ENCODE results near the gene FUT3. TPM values are rescaled to one million over a fixed set of nuclear protein-coding genes. Genes with fewer than 3 reads are reported as not detected.

FUT3 gene
- total RNA-seq, 4 donors from 2014 or later, result not detected

DNA sequence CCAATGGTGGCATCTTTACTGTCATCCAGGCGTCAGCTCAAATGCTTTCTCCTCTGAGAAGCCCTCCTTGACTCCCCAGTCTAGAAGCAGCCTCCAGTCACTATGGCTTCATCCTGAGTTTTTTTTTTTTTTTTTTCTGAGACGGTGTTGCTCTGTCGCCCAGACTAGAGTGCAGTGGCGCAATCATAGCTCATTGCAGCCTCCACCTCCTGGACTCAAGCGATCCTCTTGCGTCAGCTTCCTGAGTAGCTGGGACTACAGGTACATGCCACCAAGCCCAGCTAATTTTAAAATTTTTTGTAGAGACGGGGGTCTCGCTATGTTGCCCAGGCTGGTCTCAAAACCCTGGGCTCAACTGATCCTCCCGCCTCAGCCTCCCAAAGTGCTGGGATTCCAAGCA lies 42.2 kb downstream of the FUT3 start:
- TF ChIP-seq, protein P1, sequence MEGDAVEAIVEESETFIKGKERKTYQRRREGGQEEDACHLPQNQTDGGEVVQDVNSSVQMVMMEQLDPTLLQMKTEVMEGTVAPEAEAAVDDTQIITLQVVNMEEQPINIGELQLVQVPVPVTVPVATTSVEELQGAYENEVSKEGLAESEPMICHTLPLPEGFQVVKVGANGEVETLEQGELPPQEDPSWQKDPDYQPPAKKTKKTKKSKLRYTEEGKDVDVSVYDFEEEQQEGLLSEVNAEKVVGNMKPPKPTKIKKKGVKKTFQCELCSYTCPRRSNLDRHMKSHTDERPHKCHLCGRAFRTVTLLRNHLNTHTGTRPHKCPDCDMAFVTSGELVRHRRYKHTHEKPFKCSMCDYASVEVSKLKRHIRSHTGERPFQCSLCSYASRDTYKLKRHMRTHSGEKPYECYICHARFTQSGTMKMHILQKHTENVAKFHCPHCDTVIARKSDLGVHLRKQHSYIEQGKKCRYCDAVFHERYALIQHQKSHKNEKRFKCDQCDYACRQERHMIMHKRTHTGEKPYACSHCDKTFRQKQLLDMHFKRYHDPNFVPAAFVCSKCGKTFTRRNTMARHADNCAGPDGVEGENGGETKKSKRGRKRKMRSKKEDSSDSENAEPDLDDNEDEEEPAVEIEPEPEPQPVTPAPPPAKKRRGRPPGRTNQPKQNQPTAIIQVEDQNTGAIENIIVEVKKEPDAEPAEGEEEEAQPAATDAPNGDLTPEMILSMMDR (IDR thresholded peaks at IDR 0.05), result no peak
- DNase-seq (ENCODE audit: low spot score) (no peak), ATAC-seq (ENCODE audit: low FRiP score) (no peak)

DNA sequence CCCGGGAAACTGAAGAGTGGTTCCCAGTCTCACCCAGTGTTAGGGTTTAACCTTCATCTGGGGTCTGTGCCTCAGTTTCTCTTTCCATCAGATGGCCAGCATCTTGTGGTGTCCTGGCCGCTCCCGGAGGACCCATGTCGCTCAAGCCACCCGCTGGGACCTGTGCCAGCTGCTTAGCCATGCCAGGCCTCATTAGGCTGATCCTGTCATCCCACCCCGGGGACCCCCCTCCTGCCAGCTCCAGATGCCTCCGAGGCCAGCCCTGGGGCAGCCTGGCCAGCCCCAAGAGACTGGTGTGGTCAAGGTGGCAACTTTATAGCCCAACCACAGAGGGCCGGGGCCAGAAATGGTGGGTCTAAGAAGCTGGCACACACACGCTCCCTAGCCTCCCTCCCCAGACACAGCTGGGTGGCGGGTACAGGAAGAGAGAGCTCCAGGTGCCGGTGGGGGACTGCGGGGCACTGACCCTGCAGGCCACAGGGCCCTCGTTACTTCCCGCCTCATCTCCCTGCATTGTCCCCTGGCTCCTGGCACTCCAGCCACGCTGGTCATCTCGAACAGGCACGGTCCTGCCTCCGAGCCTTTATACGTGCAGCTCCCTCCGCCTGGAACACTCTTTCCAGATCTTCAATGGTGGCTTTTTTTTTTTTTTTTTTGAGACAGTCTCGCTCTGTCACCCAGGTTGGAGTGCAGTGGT lies 43.0 kb downstream of the FUT3 start:
- no peak for ATAC-seq (ENCODE audit: low FRiP score)
- TF ChIP-seq, protein P1 (IDR thresholded peaks at IDR 0.05), result no peak
- DNase-seq (ENCODE audit: low spot score), result no peak

DNA sequence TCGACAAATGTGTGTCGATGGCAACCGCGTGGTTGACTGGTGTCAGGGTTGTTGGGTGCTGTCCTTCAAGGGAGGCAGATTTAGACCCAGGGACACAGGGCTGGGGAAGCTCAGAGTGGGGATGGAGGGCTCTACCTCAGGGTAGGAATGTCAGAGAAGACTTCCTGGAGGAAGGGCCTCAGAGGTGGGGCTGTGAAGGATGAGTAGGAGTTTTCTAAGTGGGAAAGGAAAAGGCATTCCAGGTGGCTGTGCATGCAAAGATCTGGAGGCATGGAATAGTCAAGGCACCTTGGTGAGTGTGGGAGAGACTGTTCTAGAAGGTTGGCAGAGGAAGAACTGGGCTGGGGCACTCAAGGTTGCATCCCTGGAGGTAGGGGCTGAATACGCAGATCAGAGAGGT lies 44.3 kb downstream of the FUT3 start:
- ATAC-seq (ENCODE audit: low FRiP score) (no peak), DNase-seq (ENCODE audit: low spot score) (no peak)
- TF ChIP-seq, protein P1 (IDR thresholded peaks at IDR 0.05), result no peak

DNA sequence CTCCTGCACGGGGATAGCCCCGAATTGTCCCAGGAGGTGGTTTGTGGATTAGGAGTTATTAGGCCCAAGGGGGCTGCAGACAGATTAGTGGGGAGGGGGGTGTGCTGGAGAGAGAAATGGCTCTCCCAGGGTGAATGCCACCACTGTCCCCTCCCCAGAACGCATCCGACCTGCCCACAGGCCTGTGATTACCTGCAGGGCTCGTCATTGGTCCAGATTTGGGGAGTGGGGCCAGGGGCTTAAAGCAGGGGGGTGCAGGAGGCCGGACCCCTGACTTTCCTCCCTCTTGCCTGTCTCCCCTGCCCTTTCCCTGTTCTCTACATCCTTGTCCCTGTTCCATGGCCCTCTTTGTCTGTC lies 45.1 kb downstream of the FUT3 start:
- no peak for ATAC-seq (ENCODE audit: low FRiP score)
- DNase-seq (ENCODE audit: low spot score), result no peak

DNA sequence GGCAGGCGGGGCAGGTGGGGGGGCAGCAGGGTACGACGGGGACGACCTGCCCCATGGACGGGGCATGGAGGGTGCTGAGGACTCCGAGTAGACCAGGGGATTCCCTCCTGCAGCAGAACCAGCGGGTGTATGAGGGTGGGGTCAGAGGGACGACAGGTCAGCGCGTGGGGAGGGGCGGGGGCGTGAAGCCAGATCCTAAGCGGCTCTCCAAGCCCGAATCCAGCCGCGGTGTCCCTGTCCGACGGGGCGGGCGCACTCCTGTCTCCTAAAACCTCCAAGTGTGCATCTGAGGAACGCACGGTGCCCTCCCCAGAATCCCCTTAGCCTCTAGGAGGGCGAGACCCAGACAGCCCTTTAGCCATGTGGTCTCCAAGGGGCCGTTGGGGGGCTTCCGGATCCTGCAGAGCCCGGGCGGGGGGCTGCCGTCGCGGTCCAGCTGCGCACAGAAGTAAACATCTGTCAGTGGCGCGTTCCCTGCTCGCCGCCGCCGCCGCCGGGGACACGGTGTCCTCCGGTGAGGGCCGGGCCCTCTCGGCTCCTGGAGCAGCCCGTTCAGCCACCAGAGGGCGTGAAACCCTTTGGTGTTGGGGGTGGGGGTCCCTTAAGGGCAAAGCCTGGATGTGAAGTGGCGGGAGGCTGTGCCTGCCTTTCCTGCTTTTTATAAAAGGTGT lies 45.7 kb downstream of the FUT3 start:
- TF ChIP-seq, protein P1 (IDR thresholded peaks at IDR 0.05), result no peak
- no peak for ATAC-seq (ENCODE audit: low FRiP score)
- DNase-seq (ENCODE audit: low spot score), result no peak

More for the DNA sequence above, 45.1 kb downstream of the FUT3 start:
- TF ChIP-seq, protein P1 (IDR thresholded peaks at IDR 0.05), result no peak

DNA sequence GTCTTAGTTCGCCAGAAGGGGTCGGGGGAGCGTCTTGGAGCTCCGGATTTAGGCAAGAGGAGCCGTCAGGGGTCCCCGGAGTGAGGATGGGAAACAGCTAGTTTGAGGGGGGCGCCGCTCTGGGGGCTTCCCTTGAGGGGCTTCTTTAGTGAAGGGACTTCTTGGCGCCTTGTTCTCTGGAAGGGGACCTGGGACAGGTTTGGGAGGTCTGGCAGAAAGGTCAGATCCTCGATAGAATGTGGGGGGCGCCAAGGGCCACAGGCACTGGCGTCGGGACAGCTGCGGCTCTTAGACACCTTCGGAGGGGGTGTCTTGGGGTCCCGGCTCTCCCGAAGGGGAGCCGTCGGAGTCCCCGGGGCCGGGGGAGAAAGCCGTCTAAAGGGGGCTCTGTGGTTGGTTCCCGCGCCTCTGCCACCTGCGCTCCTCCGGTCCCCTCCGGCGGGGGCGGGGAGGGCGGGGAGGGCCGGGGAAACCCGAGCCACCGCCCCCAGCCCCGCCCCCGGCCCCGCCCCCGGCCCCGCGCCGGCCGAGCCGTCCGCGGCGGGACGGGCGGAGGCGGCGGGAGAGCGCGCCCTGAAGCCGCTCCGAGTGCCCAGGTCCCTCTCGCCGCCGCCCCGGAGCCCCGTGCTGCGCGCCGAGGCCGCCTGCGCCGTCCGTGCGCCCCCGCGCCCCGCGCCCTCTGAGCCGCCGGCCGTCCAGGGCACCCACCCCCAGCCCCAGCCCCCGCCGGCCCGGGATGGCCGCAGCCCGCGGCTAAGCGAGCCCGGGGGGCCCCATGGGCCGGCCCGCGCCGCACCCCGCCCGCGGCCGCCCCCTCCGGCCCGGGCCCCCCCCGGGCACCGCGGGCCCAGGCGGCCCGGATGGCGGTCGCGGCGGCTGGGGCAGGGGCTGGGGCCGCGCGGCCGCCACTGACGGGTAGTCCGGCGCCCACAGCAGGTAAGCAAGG lies 46.5 kb downstream of the FUT3 start, which contains the start of gene NRTN:
Gene NRTN, plus strand, starts transcription at position 552 of the 946 bp plus-strand sequence. CDS start 19,099 bp downstream, outside the sequence.
- DNase-seq (ENCODE audit: low spot score) (no peak), ATAC-seq (ENCODE audit: low FRiP score) (peak; percentile 9)
- TF ChIP-seq, protein P1 (IDR thresholded peaks at IDR 0.05), result no peak

Data from omental fat pad (tissue), 4 donors.